CD8-positive, alpha-beta memory T cell (primary cell): ENCODE results near the gene DHX8. TPM values are rescaled to one million over a fixed set of nuclear protein-coding genes. Genes with fewer than 3 reads are reported as not detected.

Source experiments
- CTCF ChIA-PET: fragments of 350-600 bp; sonication (Branson Sonifier 250); formaldehyde crosslinking; loops from one replicate; lab custom pipeline; 2021; ENCODE audit warnings: antibody characterized with exemption; lab: Charles Lee
- POLR2A ChIA-PET: fragments of 350-600 bp; sonication (Branson Sonifier 250); formaldehyde crosslinking; loops from one replicate; lab custom pipeline; 2021; ENCODE audit warnings: antibody characterized with exemption; lab: Charles Lee
- DNase-seq, 5 donors: peaks; one replicate each; pipeline versions ENCODE4 v3.0.0 to v3.0.0-alpha.2; 2020 to 2022; ENCODE audit warnings: mixed read lengths in 1 of 5
- H3K27ac ChIP-seq: one replicate; pipeline ENCODE4 v1.7.0; 2013; ENCODE audit warnings: low read depth, mild to moderate bottlenecking, low read length, moderate library complexity
- H3K27me3 ChIP-seq: 2 replicates; pipeline ENCODE4 v1.7.0; 2013; ENCODE audit warnings: low read length, mild to moderate bottlenecking; ENCODE audit not compliant: insufficient read depth, poor library complexity, severe bottlenecking
- H3K36me3 ChIP-seq: 2 replicates; pipeline ENCODE4 v1.7.0; 2013; ENCODE audit warnings: mild to moderate bottlenecking, low read length, moderate library complexity; ENCODE audit not compliant: insufficient read depth
- H3K4me1 ChIP-seq: 2 replicates; pipeline ENCODE4 v1.7.0; 2013; ENCODE audit warnings: mild to moderate bottlenecking, low read length, moderate library complexity; ENCODE audit not compliant: insufficient read depth
- H3K4me3 ChIP-seq: 2 replicates; pipeline ENCODE4 v1.7.0; 2013; ENCODE audit warnings: mild to moderate bottlenecking, low read length
- H3K9me3 ChIP-seq: 2 replicates; pipeline ENCODE4 v1.7.0; 2013; ENCODE audit warnings: mild to moderate bottlenecking, low read length
- H3K27ac Mint-ChIP-seq, 8 donors: one replicate each; pipeline ENCODE4 v1.8.0; 2020 to 2021; ENCODE audit warnings: mixed read lengths in 8 of 8, mild to moderate bottlenecking in 6 of 8, inconsistent platforms in 3 of 8, moderate library complexity in 3 of 8
- H3K27me3 Mint-ChIP-seq, 2 donors: one replicate each; pipeline ENCODE4 v1.8.0; 2020 to 2021; ENCODE audit warnings: mixed read lengths in 2 of 2, mild to moderate bottlenecking in 1 of 2, moderate library complexity in 1 of 2
- H3K36me3 Mint-ChIP-seq, 3 donors: one replicate each; pipeline ENCODE4 v1.8.0; 2020 to 2021; ENCODE audit warnings: mixed read lengths in 3 of 3, inconsistent platforms in 1 of 3, mild to moderate bottlenecking in 1 of 3
- H3K4me1 Mint-ChIP-seq, 3 donors: one replicate each; pipeline ENCODE4 v1.8.0; 2020 to 2021; ENCODE audit warnings: mixed read lengths in 3 of 3, inconsistent platforms in 1 of 3, mild to moderate bottlenecking in 1 of 3
- H3K4me3 Mint-ChIP-seq, 7 donors: one replicate each; pipeline ENCODE4 v1.8.0; 2020 to 2021; ENCODE audit warnings: mixed read lengths in 7 of 7, mild to moderate bottlenecking in 6 of 7, moderate library complexity in 4 of 7, inconsistent platforms in 2 of 7
- H3K9me3 Mint-ChIP-seq, 5 donors: one replicate each; pipeline ENCODE4 v1.8.0; 2020 to 2022; ENCODE audit warnings: mixed read lengths in 5 of 5, mild to moderate bottlenecking in 3 of 5, moderate library complexity in 2 of 5, inconsistent platforms in 1 of 5
- polyA plus RNA-seq: library from polyadenylated mRNA; unstranded; fragments of 300-500 nt; fragmentation: Illumina TruSeq; gene quantifications from one replicate; pipeline ENCODE4 v1.2.3, GENCODE V29; 2021
- total RNA-seq, 2 experiments: library from RNA; stranded (reverse); gene quantifications; one replicate each; pipeline ENCODE4 v1.2.3, GENCODE V29; 2021

Gene DHX8
- total and polyA plus RNA-seq, 3 experiments from 2014 or later, result 41.6 to 70.8 (median 64.8) TPM

DNA sequence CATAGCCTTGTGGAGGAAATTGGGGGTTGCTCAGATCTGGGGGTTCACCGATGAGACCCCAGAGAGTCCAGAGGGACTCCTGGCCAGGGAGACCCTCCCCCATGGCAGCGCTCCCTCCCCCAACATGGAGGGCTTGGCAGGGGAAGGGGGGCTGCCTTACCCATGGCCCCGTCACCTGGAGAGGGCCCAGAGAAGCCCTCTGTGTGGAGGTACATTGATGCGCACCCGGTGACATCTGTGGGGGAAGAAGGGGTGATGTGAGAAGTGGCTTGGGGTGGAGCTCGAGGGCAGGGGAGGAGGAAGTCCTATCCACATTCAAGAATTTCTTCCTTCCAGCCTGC, 46.1 kb downstream of the DHX8 start:
- H3K36me3 Mint-ChIP-seq, result peaks cover 0 to 35% (median 3%) of the 10 kb centered on the region in 3 donors
- DNase-seq, result no peak
- H3K9me3 Mint-ChIP-seq, result no peaks in the 10 kb centered on the region
- no peak overlapping the region for H3K27ac Mint-ChIP-seq
- ChIA-PET POLR2A (no interaction called here), CTCF (interaction anchor here (2.7 kb wide), 1 partner anchor 12 kb away, joined by 5 read pairs; no protein-coding TSS in a partner anchor)
- Histone ChIP-seq H3K36me3 (peaks cover 12% of the 10 kb centered on the region), H3K4me3 (no peak overlapping the region), H3K27me3 (no peaks in the 10 kb centered on the region), H3K9me3 (no peaks in the 10 kb centered on the region), H3K4me1 (no peaks in the 10 kb centered on the region), H3K27ac (no peak overlapping the region)
- no peaks in the 10 kb centered on the region for H3K4me1 Mint-ChIP-seq
- no peak overlapping the region for H3K4me3 Mint-ChIP-seq
- no peaks in the 10 kb centered on the region for H3K27me3 Mint-ChIP-seq

DNA sequence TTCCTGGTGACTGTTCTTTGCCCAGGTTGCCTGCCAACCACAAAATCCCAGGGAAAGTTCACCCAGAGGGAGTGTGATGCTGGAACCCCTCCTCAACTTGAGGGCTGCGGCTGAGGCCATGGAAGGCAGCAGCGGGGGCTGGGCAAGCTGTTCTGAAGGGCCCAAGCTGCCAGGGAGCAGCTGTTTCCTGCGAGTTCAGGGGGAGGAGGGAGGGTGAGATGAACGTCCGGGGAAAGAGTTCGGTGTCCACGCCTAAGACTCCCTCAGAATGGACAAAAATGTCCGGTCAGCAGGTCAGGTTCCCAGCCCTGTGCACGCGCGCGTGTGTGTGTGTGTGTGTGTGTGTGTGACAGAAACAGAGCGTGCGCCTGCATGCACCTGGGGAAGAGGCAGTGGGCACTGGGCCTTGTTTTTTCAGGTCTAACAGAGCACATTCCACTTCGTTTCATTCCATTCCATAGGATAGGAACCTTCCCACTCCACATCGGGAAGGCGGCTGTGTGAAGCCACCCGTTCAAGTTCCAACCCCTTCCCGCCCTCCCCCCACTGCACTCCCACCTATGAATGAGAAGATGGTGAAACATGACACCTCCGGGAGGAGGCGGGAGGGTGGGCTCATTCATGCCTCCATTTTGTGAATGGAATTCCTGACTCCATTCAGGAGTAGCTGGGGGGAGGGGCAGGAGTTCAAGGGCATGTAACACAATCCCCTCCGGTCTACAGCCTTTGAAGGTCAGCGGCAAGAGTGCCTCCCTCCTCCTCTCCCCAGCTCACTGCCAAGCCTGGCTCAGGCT, 46.7 kb downstream of the DHX8 start:
- Histone ChIP-seq H3K9me3 (no peaks in the 10 kb centered on the region), H3K36me3 (peaks cover 6% of the 10 kb centered on the region), H3K4me3 (no peak overlapping the region), H3K4me1 (no peaks in the 10 kb centered on the region), H3K27ac (no peak overlapping the region), H3K27me3 (no peaks in the 10 kb centered on the region)
- Mint-ChIP-seq H3K27ac (peak overlapping the region in 1 of 8 donors; percentile 33), H3K4me1 (no peaks in the 10 kb centered on the region), H3K27me3 (no peaks in the 10 kb centered on the region), H3K9me3 (no peaks in the 10 kb centered on the region), H3K36me3 (peaks cover 0 to 29% (median 3%) of the 10 kb centered on the region in 3 donors), H3K4me3 (no peak overlapping the region)
- ChIA-PET POLR2A (no interaction called here), CTCF (interaction anchor here (2.7 kb wide), 1 partner anchor 12 kb away, joined by 5 read pairs; no protein-coding TSS in a partner anchor)
- no peak for DNase-seq

DNA sequence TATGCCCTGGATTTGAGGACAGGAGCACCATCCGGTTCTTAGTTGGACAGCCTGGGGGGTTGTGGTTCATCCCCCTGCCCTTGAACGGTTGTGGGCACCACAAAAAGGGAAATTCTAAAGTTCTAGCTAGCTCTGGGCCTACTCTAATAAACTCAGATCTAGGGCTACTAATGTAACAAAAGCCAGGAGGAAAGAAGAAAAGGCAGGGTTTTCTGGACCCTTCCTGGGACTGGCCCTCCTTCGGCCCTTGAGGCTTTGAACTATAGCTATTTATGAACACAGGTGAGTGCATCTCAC, 47.3 kb downstream of the DHX8 start:
- H3K4me1 Mint-ChIP-seq, result no peaks in the 10 kb centered on the region
- no peaks in the 10 kb centered on the region for H3K27me3 Mint-ChIP-seq
- Histone ChIP-seq H3K27ac (no peak overlapping the region), H3K9me3 (no peaks in the 10 kb centered on the region), H3K36me3 (peaks cover under 1% of the 10 kb centered on the region), H3K27me3 (no peaks in the 10 kb centered on the region), H3K4me1 (no peaks in the 10 kb centered on the region), H3K4me3 (no peak overlapping the region)
- ChIA-PET CTCF (interaction anchor here (2.7 kb wide), 1 partner anchor 11 kb away, joined by 5 read pairs; no protein-coding TSS in a partner anchor), POLR2A (no interaction called here)
- no peaks in the 10 kb centered on the region for H3K9me3 Mint-ChIP-seq
- peak overlapping the region in 1 of 8 donors; percentile 33 for H3K27ac Mint-ChIP-seq
- DNase-seq, result no peak
- no peak overlapping the region for H3K4me3 Mint-ChIP-seq
- H3K36me3 Mint-ChIP-seq, result peaks cover 0 to 24% (median 2%) of the 10 kb centered on the region in 3 donors

DNA sequence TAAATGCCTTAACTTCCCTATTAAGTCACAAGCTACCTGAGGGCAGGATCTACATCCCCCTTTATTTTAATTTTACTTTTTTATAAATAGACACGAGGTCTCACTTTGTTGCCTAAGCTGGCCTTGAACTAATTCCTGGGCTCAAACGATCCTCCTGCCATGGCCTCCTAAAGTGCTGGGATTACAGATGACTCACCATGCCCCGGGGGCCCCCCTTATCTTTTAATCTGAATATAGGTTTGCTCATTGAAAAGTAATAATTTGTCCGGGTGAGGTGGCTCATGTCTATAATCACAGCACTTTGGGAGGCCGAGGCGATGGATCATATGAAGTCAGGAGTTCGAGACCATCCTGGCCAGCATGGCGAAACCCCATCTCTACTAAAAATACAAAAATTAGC, 48.2 kb downstream of the DHX8 start:
- Mint-ChIP-seq H3K4me3 (no peak overlapping the region), H3K36me3 (peaks cover 0 to 16% (median 0%) of the 10 kb centered on the region in 3 donors), H3K4me1 (no peaks in the 10 kb centered on the region), H3K27ac (no peak overlapping the region), H3K27me3 (no peaks in the 10 kb centered on the region), H3K9me3 (no peaks in the 10 kb centered on the region)
- Histone ChIP-seq H3K9me3 (no peaks in the 10 kb centered on the region), H3K4me1 (no peaks in the 10 kb centered on the region), H3K27ac (no peak overlapping the region), H3K4me3 (no peak overlapping the region), H3K36me3 (no peaks in the 10 kb centered on the region), H3K27me3 (no peaks in the 10 kb centered on the region)
- POLR2A ChIA-PET, result no interaction called here
- CTCF ChIA-PET, result interaction anchor here (0.6 to 2.7 kb wide), 2 partner anchors 10 to 25 kb away, joined by 3 to 5 read pairs; no protein-coding TSS in a partner anchor
- DNase-seq, result no peak

DNA sequence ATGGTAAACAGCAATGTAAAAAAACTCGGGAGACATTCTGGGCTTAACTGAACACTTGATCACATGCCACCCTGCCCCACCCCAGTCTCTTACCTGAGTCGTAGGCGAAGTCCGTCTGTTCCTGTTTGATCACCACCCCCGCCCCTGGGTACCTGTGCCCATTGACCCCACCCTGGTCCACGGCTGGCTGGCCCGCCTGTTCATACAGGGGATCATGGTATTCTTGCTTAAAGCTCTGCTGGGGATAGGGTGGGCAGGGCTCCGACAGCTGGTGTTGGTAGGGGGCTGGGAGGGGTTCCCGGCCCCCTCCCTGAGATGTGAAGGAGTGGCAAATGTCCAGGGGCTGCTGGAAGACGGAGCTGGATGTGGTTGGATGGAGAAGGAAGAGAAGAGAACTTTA, 48.8 kb downstream of the DHX8 start:
- peaks cover 0 to 10% (median 0%) of the 10 kb centered on the region in 3 donors for H3K36me3 Mint-ChIP-seq
- no peak overlapping the region for H3K4me3 Mint-ChIP-seq
- H3K9me3 Mint-ChIP-seq, result no peaks in the 10 kb centered on the region
- no peaks in the 10 kb centered on the region for H3K27me3 Mint-ChIP-seq
- no peaks in the 10 kb centered on the region for H3K4me1 Mint-ChIP-seq
- no peak overlapping the region for H3K27ac Mint-ChIP-seq
- no peaks in the 10 kb centered on the region for H3K9me3 ChIP-seq
- H3K27ac ChIP-seq, result no peak overlapping the region
- H3K27me3 ChIP-seq, result no peaks in the 10 kb centered on the region
- H3K36me3 ChIP-seq, result no peaks in the 10 kb centered on the region
- no peak for DNase-seq
- H3K4me1 ChIP-seq, result no peaks in the 10 kb centered on the region
- POLR2A ChIA-PET, result no interaction called here
- no peak overlapping the region for H3K4me3 ChIP-seq
- CTCF ChIA-PET, result no interaction called here

DNA sequence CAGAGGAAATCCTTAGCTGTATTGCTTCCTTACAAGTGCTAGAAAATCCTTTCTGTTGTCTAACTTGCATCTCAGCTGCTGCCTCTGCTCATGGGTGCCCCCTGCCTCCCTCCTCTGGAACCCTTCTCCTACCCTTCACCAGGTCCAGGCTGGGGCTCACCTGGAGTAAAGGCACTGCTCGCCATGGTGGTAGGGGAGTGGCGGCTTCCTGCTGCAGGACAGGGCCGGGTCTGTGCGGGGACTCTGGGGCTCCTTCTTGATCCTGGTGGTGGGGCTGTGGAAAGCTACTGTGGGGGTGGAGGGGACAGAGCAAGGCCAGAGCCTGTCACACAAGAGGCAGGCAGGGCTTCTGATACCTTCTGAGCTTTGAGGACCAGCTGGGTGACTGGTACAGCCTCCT, 49.9 kb downstream of the DHX8 start:
- H3K27ac Mint-ChIP-seq, result peak overlapping the region in 1 of 8 donors; percentile 82
- no peak overlapping the region for H3K4me3 Mint-ChIP-seq
- no peaks in the 10 kb centered on the region for H3K9me3 ChIP-seq
- no peaks in the 10 kb centered on the region for H3K4me1 ChIP-seq
- H3K27me3 Mint-ChIP-seq, result no peaks in the 10 kb centered on the region
- H3K36me3 Mint-ChIP-seq, result peaks cover 0 to 4% (median 0%) of the 10 kb centered on the region in 3 donors
- POLR2A ChIA-PET, result no interaction called here
- no peaks in the 10 kb centered on the region for H3K36me3 ChIP-seq
- DNase-seq, result no peak
- H3K4me1 Mint-ChIP-seq, result no peaks in the 10 kb centered on the region
- H3K27ac ChIP-seq, result no peak overlapping the region
- H3K27me3 ChIP-seq, result no peaks in the 10 kb centered on the region
- CTCF ChIA-PET, result no interaction called here
- H3K4me3 ChIP-seq, result no peak overlapping the region
- no peaks in the 10 kb centered on the region for H3K9me3 Mint-ChIP-seq

DNA sequence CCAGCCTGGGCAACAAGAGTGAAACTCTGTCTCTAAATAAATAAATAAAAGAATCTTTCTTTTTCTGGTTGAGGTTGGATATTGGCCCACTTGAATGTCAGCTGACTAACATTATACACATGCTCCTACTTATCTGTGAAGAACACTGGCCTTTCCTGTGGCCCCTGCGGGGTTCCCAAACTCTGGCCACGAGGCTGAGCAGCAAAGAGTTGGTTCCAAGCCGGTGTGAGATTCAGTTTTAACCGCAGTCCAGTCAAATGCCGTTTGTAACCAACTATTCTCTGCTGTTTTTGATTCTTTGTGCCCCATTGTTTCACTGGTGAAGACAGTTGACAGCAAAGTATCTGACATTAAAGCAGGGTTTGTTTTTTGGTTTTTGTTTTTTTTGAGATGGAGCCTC, 51.1 kb downstream of the DHX8 start:
- no peaks in the 10 kb centered on the region for H3K4me1 Mint-ChIP-seq
- CTCF ChIA-PET, result no interaction called here
- H3K27ac Mint-ChIP-seq, result no peak overlapping the region
- H3K36me3 Mint-ChIP-seq, result no peaks in the 10 kb centered on the region
- no peaks in the 10 kb centered on the region for H3K9me3 Mint-ChIP-seq
- Histone ChIP-seq H3K27ac (no peak overlapping the region), H3K9me3 (no peaks in the 10 kb centered on the region), H3K4me3 (no peak overlapping the region), H3K4me1 (no peaks in the 10 kb centered on the region), H3K36me3 (no peaks in the 10 kb centered on the region), H3K27me3 (no peaks in the 10 kb centered on the region)
- POLR2A ChIA-PET, result no interaction called here
- no peaks in the 10 kb centered on the region for H3K27me3 Mint-ChIP-seq
- DNase-seq, result no peak
- no peak overlapping the region for H3K4me3 Mint-ChIP-seq

DNA sequence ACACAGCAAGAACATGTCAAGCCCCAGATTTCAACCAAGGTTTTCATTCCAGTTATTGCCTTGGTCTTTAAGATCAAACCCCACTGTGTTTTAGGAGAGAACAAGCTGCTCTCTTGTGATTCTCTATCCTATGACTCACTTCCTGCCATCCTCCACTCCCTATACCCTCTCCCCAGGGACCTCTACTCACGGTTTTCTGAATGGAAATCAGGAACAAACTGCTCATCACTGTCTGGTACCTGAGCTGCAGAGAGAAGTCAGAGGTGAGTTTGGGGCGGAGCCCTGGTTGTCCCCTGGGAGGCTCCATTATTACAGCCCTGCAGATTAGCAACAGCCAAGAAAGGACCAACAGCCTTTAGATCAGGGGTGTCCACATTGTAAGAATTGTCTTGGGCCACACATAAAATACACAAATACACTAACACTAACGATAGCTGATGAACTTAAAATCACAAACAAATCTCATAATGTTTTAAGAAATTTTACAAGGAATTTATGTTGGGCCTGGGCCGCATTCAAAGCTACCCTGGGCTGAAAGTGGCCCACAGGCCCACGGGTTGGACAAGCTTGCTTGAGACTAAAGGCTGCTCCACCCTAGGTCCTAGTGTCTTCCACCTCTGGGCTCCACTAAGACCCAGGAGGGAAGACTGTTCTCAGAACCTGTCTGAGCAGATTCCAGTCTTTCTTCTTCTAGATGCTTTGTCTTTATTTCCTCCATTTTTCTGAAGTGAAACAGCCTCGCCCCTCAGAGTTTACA, 52.6 kb downstream of the DHX8 start:
- Histone ChIP-seq H3K27me3 (no peaks in the 10 kb centered on the region), H3K36me3 (no peaks in the 10 kb centered on the region), H3K9me3 (no peaks in the 10 kb centered on the region), H3K4me1 (no peaks in the 10 kb centered on the region), H3K27ac (no peak overlapping the region), H3K4me3 (no peak overlapping the region)
- H3K9me3 Mint-ChIP-seq, result no peaks in the 10 kb centered on the region
- H3K27ac Mint-ChIP-seq, result peak overlapping the region in 1 of 8 donors; percentile 77
- no peaks in the 10 kb centered on the region for H3K4me1 Mint-ChIP-seq
- no peaks in the 10 kb centered on the region for H3K36me3 Mint-ChIP-seq
- CTCF ChIA-PET, result no interaction called here
- no peak for DNase-seq
- H3K27me3 Mint-ChIP-seq, result peaks cover 0 to 2% of the 10 kb centered on the region in 2 donors
- no peak overlapping the region for H3K4me3 Mint-ChIP-seq
- POLR2A ChIA-PET, result no interaction called here
